ENCODE results near the gene TTYH1.
A peak's percentile ranks its signal among the peaks of the same experiment; 100 is the strongest.
"Not testable (repeated sequence)": the region's sequence is repeated elsewhere in the genome, so short reads cannot be mapped to it uniquely, and the experiment has no call there.

TTYH1 gene

DNA sequence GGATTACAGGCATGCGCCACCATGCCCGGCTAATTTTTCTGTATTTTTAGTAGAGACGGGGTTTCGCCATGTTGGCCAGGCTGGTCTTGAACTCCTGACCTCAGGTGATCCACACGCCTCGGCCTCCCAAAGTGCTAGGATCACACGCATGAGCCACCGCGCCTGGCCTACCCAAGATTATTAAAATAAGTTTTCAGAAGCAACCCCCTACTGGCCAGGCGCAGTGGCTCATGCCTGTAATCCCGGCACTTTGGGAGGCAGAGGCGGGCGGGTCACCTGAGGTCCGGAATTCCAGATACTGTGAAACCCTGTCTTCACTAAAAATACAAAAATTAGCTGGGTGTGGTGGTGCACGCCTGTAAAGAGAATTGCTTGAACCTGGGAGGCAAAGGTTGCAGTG, 31.1 kb downstream of the TTYH1 start:
- not testable (repeated sequence) for DNase-seq

- peak; percentile 47 to 69 for DNase-seq
Observed at GRCh38 chr19:54448040-54448773, 32.9 kb downstream of the TTYH1 start.

GRCh38 chr19:54448774-54449700, 33.8 kb downstream of the TTYH1 start, which contains the start of gene LENG8:
TSS of gene LENG8 (plus strand) at chr19:54449199. CDS start at chr19:54451345, 2,146 bp downstream.
- peak; percentile 91 to 98 for DNase-seq

GRCh38 chr19:54449701-54450069, 34.4 kb downstream of the TTYH1 start:
- DNase-seq, result no peak

- no peak for DNase-seq
Observed at GRCh38 chr19:54451331-54451871, 36.1 kb downstream of the TTYH1 start.

GRCh38 chr19:54451997-54452396, 36.7 kb downstream of the TTYH1 start:
- DNase-seq, result no peak

DNA sequence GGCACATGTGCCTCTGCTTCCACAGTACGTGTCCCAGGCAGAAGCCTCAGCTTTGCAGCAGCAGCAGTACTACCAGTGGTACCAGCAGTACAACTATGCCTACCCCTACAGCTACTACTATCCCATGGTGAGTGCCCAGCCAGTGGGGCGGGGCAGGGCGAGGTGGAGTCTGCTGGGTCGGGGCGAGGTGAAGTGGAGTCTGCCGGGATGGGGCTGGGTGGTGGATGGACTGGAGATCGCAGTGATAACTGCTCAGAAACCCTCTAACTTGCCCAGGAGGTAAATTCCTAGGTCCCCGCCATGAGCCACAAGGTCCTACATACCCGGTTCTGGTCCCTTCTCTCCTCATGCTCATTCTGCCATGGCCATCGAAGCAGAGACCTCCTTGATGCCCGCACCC, 37.4 kb downstream of the TTYH1 start:
- DNase-seq, result no peak

DNA sequence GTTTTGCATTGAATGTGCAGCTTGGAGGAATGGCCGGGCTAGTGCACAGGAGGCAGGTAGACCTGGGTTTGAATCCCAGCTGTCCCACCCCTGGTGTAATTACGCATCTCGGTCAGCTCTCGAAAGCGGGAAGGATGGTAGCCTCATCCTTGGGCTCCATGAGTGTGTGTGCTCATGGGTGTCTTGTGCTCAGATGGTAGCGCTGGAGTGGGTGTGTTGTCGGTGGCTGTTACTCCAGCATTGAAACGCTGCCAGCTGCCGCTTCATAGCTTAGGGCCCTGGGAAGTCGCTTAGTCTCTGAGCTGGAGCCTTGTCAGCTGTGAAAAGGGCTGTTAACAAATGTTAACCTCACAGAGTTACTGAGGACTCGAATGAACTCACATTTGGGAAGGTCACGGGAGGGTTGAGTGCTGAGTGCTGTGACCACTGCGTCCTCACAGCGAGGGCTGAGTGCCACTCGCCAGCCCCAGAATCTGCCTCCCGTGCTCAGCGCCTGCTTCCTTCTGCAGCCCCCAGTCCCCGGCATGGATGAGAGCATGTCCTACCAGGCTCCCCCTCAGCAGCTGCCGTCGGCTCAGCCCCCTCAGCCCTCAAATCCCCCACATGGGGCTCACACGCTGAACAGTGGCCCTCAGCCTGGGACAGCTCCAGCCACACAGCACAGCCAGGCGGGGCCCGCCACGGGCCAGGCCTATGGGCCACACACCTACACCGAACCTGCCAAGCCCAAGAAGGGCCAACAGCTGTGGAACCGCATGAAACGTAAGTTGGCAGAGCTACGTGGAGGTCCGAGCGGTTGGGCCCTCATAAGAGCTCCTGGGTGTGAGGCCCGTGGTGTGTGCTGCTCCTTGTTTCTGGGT, 38.9 kb downstream of the TTYH1 start:
- DNase-seq, result no peak

GRCh38 chr19:54454781-54455675, 39.8 kb downstream of the TTYH1 start:
- DNase-seq, result no peak

DNA sequence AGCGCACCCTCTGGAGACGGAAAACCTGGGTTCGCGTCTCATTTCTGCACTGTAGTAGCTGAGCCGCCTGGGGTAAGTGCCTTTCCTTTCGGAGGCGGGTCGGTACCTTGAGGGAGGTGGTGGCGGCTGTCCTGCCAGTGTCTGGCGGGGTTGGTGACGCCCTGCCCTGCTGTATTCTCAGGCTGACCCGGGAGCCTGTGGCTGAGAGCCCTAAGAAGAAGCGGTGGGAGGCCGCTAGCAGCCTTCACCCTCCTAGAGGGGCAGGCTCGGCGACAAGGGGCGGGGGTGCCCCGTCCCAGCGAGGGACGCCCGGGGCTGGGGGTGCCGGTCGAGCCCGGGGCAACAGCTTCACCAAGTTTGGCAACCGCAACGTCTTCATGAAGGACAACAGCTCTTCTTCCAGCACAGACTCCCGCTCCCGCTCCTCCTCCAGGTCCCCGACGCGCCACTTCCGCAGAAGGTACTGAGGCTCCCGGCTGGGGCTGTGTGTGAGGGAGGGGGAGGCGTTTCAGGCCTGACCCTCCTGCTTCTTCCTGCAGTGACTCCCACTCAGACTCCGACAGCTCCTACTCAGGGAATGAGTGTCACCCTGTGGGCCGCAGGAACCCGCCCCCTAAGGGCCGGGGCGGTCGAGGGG, 40.6 kb downstream of the TTYH1 start:
- DNase-seq, result no peak

GRCh38 chr19:54456423-54457373, 41.4 kb downstream of the TTYH1 start:
- DNase-seq, result no peak

DNA sequence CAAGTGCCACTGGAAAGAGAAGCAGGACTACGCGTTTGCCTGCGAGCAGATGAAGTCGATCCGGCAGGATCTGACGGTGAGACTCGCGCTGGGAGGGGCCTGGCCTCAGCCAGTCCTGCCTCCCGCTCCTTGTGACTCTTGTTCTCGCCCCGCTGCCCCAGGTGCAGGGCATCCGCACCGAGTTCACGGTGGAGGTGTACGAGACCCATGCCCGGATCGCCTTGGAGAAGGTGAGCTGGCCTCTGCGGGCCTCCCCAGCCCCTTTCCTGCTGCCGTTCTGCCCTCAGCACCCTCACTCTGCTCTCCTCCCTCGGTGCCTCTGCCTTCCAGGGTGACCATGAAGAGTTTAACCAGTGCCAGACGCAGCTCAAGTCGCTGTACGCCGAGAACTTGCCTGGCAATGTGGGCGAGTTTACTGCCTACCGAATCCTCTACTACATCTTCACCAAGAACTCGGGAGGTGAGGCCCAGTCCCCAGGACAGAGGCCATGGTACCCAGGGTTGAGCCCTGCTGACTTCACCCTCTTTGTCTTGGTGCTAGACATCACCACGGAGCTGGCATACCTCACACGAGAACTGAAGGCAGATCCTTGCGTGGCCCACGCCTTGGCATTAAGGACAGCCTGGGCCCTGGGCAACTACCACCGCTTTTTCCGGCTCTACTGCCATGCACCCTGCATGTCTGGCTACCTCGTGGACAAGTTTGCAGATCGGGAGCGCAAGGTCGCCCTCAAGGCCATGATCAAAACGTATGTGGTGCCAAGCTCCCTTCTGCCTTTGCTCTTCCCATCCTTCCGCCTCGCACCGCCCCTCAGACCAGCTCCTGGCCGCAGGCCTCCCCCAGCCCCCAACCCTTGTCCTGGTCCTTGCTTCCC, 42.7 kb downstream of the TTYH1 start:
- no peak for DNase-seq

GRCh38 chr19:54458648-54459281, 43.5 kb downstream of the TTYH1 start:
- no peak for DNase-seq

- no peak for DNase-seq
Observed at GRCh38 chr19:54459282-54460229, 44.3 kb downstream of the TTYH1 start.

DNA sequence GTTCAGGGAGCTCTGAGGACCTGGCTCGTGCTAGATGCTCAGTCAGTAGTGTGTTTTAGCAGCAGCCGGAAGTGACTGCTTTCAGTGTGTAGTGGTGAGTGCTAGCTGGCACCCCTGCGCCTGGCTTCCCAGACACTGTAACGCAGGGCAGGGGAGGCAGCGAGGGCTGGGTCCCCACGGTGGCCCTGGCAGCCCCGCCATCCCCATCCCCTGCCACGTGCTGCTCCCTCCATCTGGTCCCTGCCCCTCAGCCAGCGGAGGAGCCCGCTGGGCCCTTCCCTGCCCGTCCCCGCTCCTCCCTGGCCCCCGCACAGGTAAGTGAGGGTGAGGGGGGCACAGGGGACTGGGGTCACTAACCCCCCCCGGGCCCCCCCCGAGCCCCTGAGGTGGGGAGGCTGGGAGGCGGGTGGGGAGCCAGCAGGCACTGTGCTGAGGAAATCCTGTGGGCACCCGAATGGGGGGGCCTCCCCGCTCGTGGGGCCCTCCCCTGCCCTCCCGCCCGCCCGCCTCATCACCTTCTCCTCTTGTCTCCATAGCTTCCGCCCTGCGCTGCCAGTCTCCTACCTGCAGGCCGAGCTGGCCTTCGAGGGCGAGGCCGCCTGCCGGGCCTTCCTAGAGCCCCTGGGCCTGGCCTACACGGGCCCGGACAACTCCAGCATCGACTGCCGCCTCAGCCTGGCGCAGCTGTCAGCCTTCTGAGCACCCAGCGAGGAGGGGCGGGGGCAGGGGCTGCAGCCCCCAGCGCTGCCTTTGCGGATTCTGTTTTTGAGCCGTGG, 45.2 kb downstream of the TTYH1 start:
- DNase-seq, result no peak

GRCh38 chr19:54461210-54461609, 45.9 kb downstream of the TTYH1 start:
- no peak for DNase-seq

Measured in NCI-H1930 (cell line).